SK-N-SH (cell line): ENCODE data around the gene CALCOCO1. TPM values are rescaled to one million over a fixed set of nuclear protein-coding genes. Genes with fewer than 3 reads are reported as not detected.

Source experiments
- CTCF ChIA-PET: fragments of 300-600, 350-600 bp; formaldehyde crosslinking; extraction: SDS; loops from one replicate; lab custom pipeline; 2021; lab: Yijun Ruan, JAX
- POLR2A ChIA-PET: fragments of 350-600 bp; sonication (Branson Sonifier 250); formaldehyde crosslinking; extraction: SDS; loops from one replicate; lab custom pipeline; 2020; ENCODE audit warnings: antibody characterized with exemption, inconsistent platforms; lab: Yijun Ruan, JAX
- DNase-seq: peaks from one replicate; pipeline ENCODE4 v3.0.0; 2012
- H2AFZ ChIP-seq: fragments of 200-600 bp; sonication (generic); 2 replicates; pipeline ENCODE4 v1.8.1; 2016; ENCODE audit warnings: antibody characterized with exemption, mild to moderate bottlenecking, low read depth
- H3F3A ChIP-seq: fragments of 200-600 bp; sonication (generic); replicated peaks from 2 replicates; pipeline ENCODE3; 2016; ENCODE audit warnings: antibody characterized with exemption, mild to moderate bottlenecking; ENCODE audit not compliant: insufficient read depth
- H3K27ac ChIP-seq, 2 experiments: fragments of 200-500 bp in 1 of 2; fragments of 200-600 bp in 1 of 2; sonication (Bioruptor generic) in 1 of 2; sonication (generic), shearing (Covaris generic) in 1 of 2; 2 replicates each; pipeline versions ENCODE4 v1.5.1 to v1.6.1; 2014 to 2016; ENCODE audit warnings: low read depth in 2 of 2, inconsistent platforms in 1 of 2, low read length in 1 of 2, mild to moderate bottlenecking in 1 of 2, mixed read lengths in 1 of 2
- H3K27me3 ChIP-seq: fragments of 200-600 bp; sonication (generic), shearing (Covaris generic); 2 replicates; pipeline ENCODE4 v1.6.1; 2016; ENCODE audit warnings: mixed run types; ENCODE audit not compliant: insufficient read depth
- H3K36me3 ChIP-seq, 2 experiments: fragments of 200-500 bp in 1 of 2; fragments of 200-600 bp in 1 of 2; sonication (Bioruptor generic) in 1 of 2; sonication (generic) in 1 of 2; replicated peaks in 1 of 2; 2 replicates each; pipeline versions ENCODE3 to v1.5.1; 2014 to 2016; ENCODE audit warnings: low read length in 1 of 2, mild to moderate bottlenecking in 1 of 2; ENCODE audit not compliant: insufficient read depth in 2 of 2, control insufficient read depth in 1 of 2
- H3K4me1 ChIP-seq, 2 experiments: fragments of 200-500 bp in 1 of 2; fragments of 200-600 bp in 1 of 2; sonication (Bioruptor generic) in 1 of 2; sonication (generic), shearing (Covaris generic) in 1 of 2; 2 replicates each; pipeline versions ENCODE4 v1.5.1 to v1.6.1; 2014 to 2016; ENCODE audit warnings: low read depth in 1 of 2, low read length in 1 of 2, mixed run types in 1 of 2; ENCODE audit not compliant: insufficient read depth in 2 of 2, control insufficient read depth in 1 of 2
- H3K4me2 ChIP-seq: fragments of 200-600 bp; sonication (generic), shearing (Covaris generic); 2 replicates; pipeline ENCODE4 v1.6.1; 2017; ENCODE audit warnings: mixed run types
- H3K4me3 ChIP-seq, 2 experiments: fragments of 200-500 bp in 1 of 2; fragments of 200-600 bp in 1 of 2; sonication (Bioruptor generic) in 1 of 2; sonication (generic), shearing (Covaris generic) in 1 of 2; 2 replicates each; pipeline versions ENCODE4 v1.5.1 to v1.8.1; 2014 to 2016; ENCODE audit warnings: low read depth in 2 of 2, inconsistent platforms in 1 of 2, low read length in 1 of 2, mild to moderate bottlenecking in 1 of 2, mixed read lengths in 1 of 2, moderate library complexity in 1 of 2
- H3K79me2 ChIP-seq: fragments of 200-600 bp; sonication (generic); 2 replicates; pipeline ENCODE4 v1.8.1; 2017; ENCODE audit warnings: mild to moderate bottlenecking; ENCODE audit not compliant: insufficient read depth
- H3K9ac ChIP-seq: fragments of 200-600 bp; sonication (generic); 2 replicates; pipeline ENCODE4 v1.6.1; 2017; ENCODE audit warnings: mixed run types
- H3K9me2 ChIP-seq: fragments of 200-600 bp; sonication (generic); 2 replicates; pipeline ENCODE4 v1.6.1; 2017; ENCODE audit warnings: mixed run types
- H3K9me3 ChIP-seq: fragments of 200-600 bp; sonication (generic); 2 replicates; pipeline ENCODE4 v1.6.1; 2017; ENCODE audit warnings: mixed run types, mild to moderate bottlenecking, moderate library complexity
- H4K20me1 ChIP-seq: fragments of 200-600 bp; sonication (generic); 2 replicates; pipeline ENCODE4 v1.6.1; 2017; ENCODE audit warnings: mild to moderate bottlenecking, mixed run types; ENCODE audit not compliant: insufficient read depth
- CHD2 ChIP-seq: fragments of 150-350 bp; IDR thresholded peaks from 2 replicates; pipeline ENCODE4 v1.6.1; 2018; ENCODE audit warnings: low read length; ENCODE audit not compliant: partially characterized antibody
- ELF1 ChIP-seq: IDR thresholded peaks from 2 replicates; pipeline ENCODE4 v1.4.0; 2012
- EP300 ChIP-seq, 2 experiments: IDR thresholded peaks; 2 replicates each; pipeline versions ENCODE4 v1.4.0 to v1.6.1; 2012; ENCODE audit warnings: borderline replicate concordance in 1 of 2, low read depth in 1 of 2, low read length in 1 of 2
- EZH2phosphoT487 ChIP-seq: fragments of 200-600 bp; sonication (generic); IDR thresholded peaks from 2 replicates; pipeline ENCODE4 v1.6.1; 2017; ENCODE audit warnings: low read depth, mixed run types, mild to moderate bottlenecking, antibody characterized with exemption, moderate library complexity, borderline replicate concordance
- FOXM1 ChIP-seq: IDR thresholded peaks from 2 replicates; pipeline ENCODE4 v1.4.0; 2012; ENCODE audit warnings: low read depth, mild to moderate bottlenecking
- GABPA ChIP-seq: IDR thresholded peaks from 2 replicates; pipeline ENCODE4 v1.4.0; 2012; ENCODE audit warnings: low read depth, mild to moderate bottlenecking
- MEF2A ChIP-seq: IDR thresholded peaks from 2 replicates; pipeline ENCODE4 v1.4.0; 2012; ENCODE audit warnings: low read depth, borderline replicate concordance
- MXI1 ChIP-seq: IDR thresholded peaks from 2 replicates; pipeline ENCODE4 v1.6.1; 2012; ENCODE audit warnings: mild to moderate bottlenecking, low read depth, low read length, improper control_type of control experiment
- NFIC ChIP-seq: IDR thresholded peaks from 2 replicates; pipeline ENCODE4 v1.4.0; 2012; ENCODE audit warnings: borderline replicate concordance
- PBX3 ChIP-seq: IDR thresholded peaks from 2 replicates; pipeline ENCODE4; 2012
- RAD21 ChIP-seq: IDR thresholded peaks from 2 replicates; pipeline ENCODE4 v1.6.1; 2012; ENCODE audit warnings: mild to moderate bottlenecking, low read length
- REST ChIP-seq: IDR thresholded peaks from 2 replicates; pipeline ENCODE4 v1.6.1; 2012; ENCODE audit warnings: mild to moderate bottlenecking, low read depth, low read length, moderate library complexity
- RFX5 ChIP-seq: IDR thresholded peaks from 2 replicates; pipeline ENCODE4 v1.6.1; 2012; ENCODE audit warnings: mild to moderate bottlenecking, improper control_type of control experiment, low read length
- SIN3A ChIP-seq: IDR thresholded peaks from 2 replicates; pipeline ENCODE4 v1.6.1; 2012; ENCODE audit warnings: low read depth, mild to moderate bottlenecking, low read length, moderate library complexity, borderline replicate concordance
- SMC3 ChIP-seq: IDR thresholded peaks from 2 replicates; pipeline ENCODE4 v1.6.1; 2012; ENCODE audit warnings: low read depth, low read length, improper control_type of control experiment
- TAF1 ChIP-seq: IDR thresholded peaks from 2 replicates; pipeline ENCODE4 v1.6.1; 2012; ENCODE audit warnings: low read depth, mild to moderate bottlenecking, low read length, moderate library complexity, borderline replicate concordance
- YY1 ChIP-seq: IDR thresholded peaks from 2 replicates; pipeline ENCODE4 v1.4.0; 2012; ENCODE audit warnings: low read depth, mild to moderate bottlenecking
- WGBS: methylation state at CpG from one replicate; pipeline ENCODE4 v1.1.6; 2017; ENCODE audit warnings: low lambda C conversion rate; 5-methylcytosine and 5-hydroxymethylcytosine counted together
- polyA plus RNA-seq, 3 experiments: library from polyadenylated mRNA; depleted of rRNA; stranded (reverse); fragments of >200 nt; gene quantifications; 2 replicates each; pipeline ENCODE4 v1.2.3, GENCODE V29; 2012
- TF ChIP-seq, protein P1 (sequence below): fragments of 200-600 bp; sonication (generic); IDR thresholded peaks from 2 replicates; pipeline ENCODE4 v1.6.1; 2017; ENCODE audit warnings: antibody characterized with exemption, mild to moderate bottlenecking, moderate library complexity
- TF ChIP-seq, protein P2 (sequence below): IDR thresholded peaks from 2 replicates; pipeline ENCODE4 v1.4.0; 2012; ENCODE audit warnings: low read depth, borderline replicate concordance

Gene CALCOCO1
- polyA plus RNA-seq, 1 of the 3 experiments (the other 2 are of a cell fraction), result 72.1 TPM

DNA sequence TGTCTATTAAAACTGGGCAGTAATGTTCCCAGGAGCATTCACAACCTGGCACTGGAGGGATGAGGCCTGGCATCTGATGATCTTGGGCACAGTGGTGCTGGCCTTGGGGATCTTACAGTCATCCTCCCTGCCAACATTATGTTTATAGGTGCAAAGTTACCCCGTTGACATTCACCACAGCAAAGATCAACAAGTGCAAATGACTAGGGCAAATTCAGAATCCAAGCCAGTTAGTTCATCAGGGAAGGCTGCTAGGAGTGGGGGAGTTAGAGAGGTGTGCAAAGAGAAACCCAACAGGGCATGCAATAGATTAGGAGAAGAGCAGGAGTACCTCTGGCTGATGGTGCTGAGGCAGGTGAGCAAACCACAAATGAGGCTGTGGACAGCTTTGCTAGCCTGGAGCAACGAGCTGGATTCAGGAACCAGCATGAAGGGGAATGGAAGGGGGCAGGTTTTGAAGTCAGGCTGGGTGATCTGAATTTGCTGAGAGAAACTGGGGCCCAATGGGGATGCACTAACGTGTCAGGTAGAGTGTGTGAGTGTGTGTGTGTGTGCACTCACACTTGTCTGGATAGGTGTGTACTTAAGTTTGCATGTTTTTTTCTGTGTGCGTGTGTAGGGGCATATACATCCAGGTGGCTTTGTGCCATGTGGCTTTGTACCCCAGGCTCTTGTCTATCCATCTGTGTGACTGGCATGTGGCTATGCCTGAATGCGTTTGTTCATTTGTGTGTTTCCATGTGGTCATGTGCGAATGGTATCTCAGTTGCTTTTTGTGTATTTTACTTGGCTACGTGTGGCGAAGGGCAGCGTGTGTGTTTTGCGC, 22.9 kb upstream of the CALCOCO1 start:
- H3K27me3 ChIP-seq, result peaks cover 82% of the 10 kb centered on the region
- no peak for TF ChIP-seq NFIC
- TF ChIP-seq TAF1, result no peak
- TF ChIP-seq PBX3, result no peak
- no peak for TF ChIP-seq EP300 (IDR thresholded peaks at IDR 0.05; ENCODE audit: borderline replicate concordance in 1 of 2, low read depth in 1 of 2, low read length in 1 of 2)
- TF ChIP-seq CHD2, result no peak
- TF ChIP-seq GABPA, result no peak
- no peak for TF ChIP-seq REST
- TF ChIP-seq, protein P1, sequence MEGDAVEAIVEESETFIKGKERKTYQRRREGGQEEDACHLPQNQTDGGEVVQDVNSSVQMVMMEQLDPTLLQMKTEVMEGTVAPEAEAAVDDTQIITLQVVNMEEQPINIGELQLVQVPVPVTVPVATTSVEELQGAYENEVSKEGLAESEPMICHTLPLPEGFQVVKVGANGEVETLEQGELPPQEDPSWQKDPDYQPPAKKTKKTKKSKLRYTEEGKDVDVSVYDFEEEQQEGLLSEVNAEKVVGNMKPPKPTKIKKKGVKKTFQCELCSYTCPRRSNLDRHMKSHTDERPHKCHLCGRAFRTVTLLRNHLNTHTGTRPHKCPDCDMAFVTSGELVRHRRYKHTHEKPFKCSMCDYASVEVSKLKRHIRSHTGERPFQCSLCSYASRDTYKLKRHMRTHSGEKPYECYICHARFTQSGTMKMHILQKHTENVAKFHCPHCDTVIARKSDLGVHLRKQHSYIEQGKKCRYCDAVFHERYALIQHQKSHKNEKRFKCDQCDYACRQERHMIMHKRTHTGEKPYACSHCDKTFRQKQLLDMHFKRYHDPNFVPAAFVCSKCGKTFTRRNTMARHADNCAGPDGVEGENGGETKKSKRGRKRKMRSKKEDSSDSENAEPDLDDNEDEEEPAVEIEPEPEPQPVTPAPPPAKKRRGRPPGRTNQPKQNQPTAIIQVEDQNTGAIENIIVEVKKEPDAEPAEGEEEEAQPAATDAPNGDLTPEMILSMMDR, result no peak
- TF ChIP-seq ELF1, result no peak
- TF ChIP-seq RFX5, result no peak
- TF ChIP-seq SMC3, result no peak
- TF ChIP-seq, protein P2, sequence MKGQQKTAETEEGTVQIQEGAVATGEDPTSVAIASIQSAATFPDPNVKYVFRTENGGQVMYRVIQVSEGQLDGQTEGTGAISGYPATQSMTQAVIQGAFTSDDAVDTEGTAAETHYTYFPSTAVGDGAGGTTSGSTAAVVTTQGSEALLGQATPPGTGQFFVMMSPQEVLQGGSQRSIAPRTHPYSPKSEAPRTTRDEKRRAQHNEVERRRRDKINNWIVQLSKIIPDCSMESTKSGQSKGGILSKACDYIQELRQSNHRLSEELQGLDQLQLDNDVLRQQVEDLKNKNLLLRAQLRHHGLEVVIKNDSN, result no peak
- TF ChIP-seq FOXM1, result no peak
- TF ChIP-seq MEF2A, result no peak
- no peak for TF ChIP-seq SIN3A
- TF ChIP-seq EZH2phosphoT487, result no peak
- TF ChIP-seq YY1, result no peak
- no peak for TF ChIP-seq RAD21
- no peak for TF ChIP-seq MXI1
- no peak overlapping the region for H2AFZ ChIP-seq
- H3K27ac ChIP-seq, result no peak overlapping the region
- H3F3A ChIP-seq, result no peaks in the 10 kb centered on the region
- H3K36me3 ChIP-seq, result no peaks in the 10 kb centered on the region
- H3K9me2 ChIP-seq, result no peaks in the 10 kb centered on the region
- H3K4me1 ChIP-seq, result peaks cover 5 to 13% of the 10 kb centered on the region in 2 experiments; a peak in 1 of 4 replicates
- no peak overlapping the region for H3K9ac ChIP-seq
- no peaks in the 10 kb centered on the region for H3K9me3 ChIP-seq
- no peak overlapping the region; a peak in 1 of 4 replicates for H3K4me3 ChIP-seq
- no peaks in the 10 kb centered on the region for H3K79me2 ChIP-seq
- no peaks in the 10 kb centered on the region for H4K20me1 ChIP-seq
- 51% methylated on average over 10 of the region's 10 CpGs for WGBS
- DNase-seq, result no peak
- no peak overlapping the region for H3K4me2 ChIP-seq
- CTCF ChIA-PET, result interaction anchor here (0.7 to 10.5 kb wide), 4 partner anchors 45 to 328 kb away, joined by 3 to 90 read pairs (median 4); partner anchors contain the start of gene ATP5MC2
- POLR2A ChIA-PET, result no interaction called here
